Lung (tissue), 12 donors: ENCODE results near the gene CDH4. TPM values are rescaled to one million over a fixed set of nuclear protein-coding genes. Genes with fewer than 3 reads are reported as not detected.

Experiments
- ATAC-seq: fragments of 200-7000 bp; cut with Tn5 transposase; one replicate; pipeline ENCODE4 v1.9.1; 2020; ENCODE audit warnings: moderate number of reproducible peaks; ENCODE audit not compliant: insufficient read depth, low FRiP score
- DNase-seq, 3 donors: peaks; one replicate each; pipeline ENCODE4 v3.0.0-alpha.2; 2013 to 2017
- H3K27ac ChIP-seq, 2 donors: one replicate each; pipeline ENCODE4 v1.5.1; 2013; ENCODE audit warnings: mild to moderate bottlenecking in 2 of 2, moderate library complexity in 2 of 2, control low read depth in 1 of 2, inconsistent platforms in 1 of 2, low read depth in 1 of 2, low read length in 1 of 2
- H3K27me3 ChIP-seq, 3 donors: one replicate each; pipeline ENCODE4 v1.5.1; 2013; ENCODE audit warnings: low read length in 2 of 3; ENCODE audit not compliant: control insufficient read depth in 3 of 3, insufficient read depth in 3 of 3
- H3K36me3 ChIP-seq, 4 donors: one replicate each; pipeline ENCODE4 v1.5.1; 2013; ENCODE audit warnings: low read length in 4 of 4, mild to moderate bottlenecking in 1 of 4, moderate library complexity in 1 of 4; ENCODE audit not compliant: control insufficient read depth in 4 of 4, insufficient read depth in 4 of 4
- H3K4me1 ChIP-seq, 5 donors: one replicate each; pipeline ENCODE4 v1.5.1; 2013; ENCODE audit warnings: low read length in 5 of 5, mild to moderate bottlenecking in 2 of 5, moderate library complexity in 1 of 5; ENCODE audit not compliant: control insufficient read depth in 5 of 5, insufficient read depth in 5 of 5
- H3K4me3 ChIP-seq: one replicate; pipeline ENCODE4 v1.5.1; 2013; ENCODE audit warnings: mild to moderate bottlenecking, control low read depth, moderate library complexity
- H3K9ac ChIP-seq, 2 donors: one replicate each; pipeline ENCODE4 v1.5.1; 2013; ENCODE audit warnings: low read length in 2 of 2, control low read depth in 1 of 2; ENCODE audit not compliant: insufficient read depth in 1 of 2
- H3K9me3 ChIP-seq, 4 donors: one replicate each; pipeline ENCODE4 v1.5.1; 2013; ENCODE audit warnings: low read length in 3 of 4, mild to moderate bottlenecking in 1 of 4, moderate library complexity in 1 of 4; ENCODE audit not compliant: control insufficient read depth in 4 of 4, insufficient read depth in 3 of 4
- CTCF ChIP-seq: IDR thresholded peaks from 2 replicates; pipeline ENCODE4 v1.5.1; 2012; ENCODE audit warnings: mild to moderate bottlenecking; ENCODE audit errors: control extremely low read depth, extremely low read depth
- WGBS, 2 donors: extraction: QIAGEN DNeasy Blood & Tissue Kit; methylation state at CpG; one replicate each; pipeline ENCODE4 v1.1.7; 2013; 5-methylcytosine and 5-hydroxymethylcytosine counted together
- polyA plus RNA-seq, 2 donors: library from polyadenylated mRNA; stranded (reverse); fragments of 200-250 nt; gene quantifications; one replicate each; pipeline ENCODE4 v1.2.1, GENCODE V29; 2013
- total RNA-seq, 2 donors: library from RNA; depleted of rRNA in 1 of 2; stranded (reverse); fragments of >200 nt in 1 of 2; gene quantifications; one replicate each; pipeline ENCODE4 v1.2.1, GENCODE V29; 2014 to 2021
- donor health status: control.
- donor health status: control.
- donor health status: Bipolar disorder and iron deficiency.
- donor health status: healthy.
- donor health status: DM: yes; HTN: yes; CAD: no.

CDH4 gene
- total and polyA plus RNA-seq, 4 donors: 0.10 to 2.1 (median 0.34) TPM

- Histone ChIP-seq H3K4me1 (no peaks in the 10 kb centered on the region), H3K9me3 (no peaks in the 10 kb centered on the region), H3K36me3 (no peaks in the 10 kb centered on the region), H3K4me3 (no peak overlapping the region), H3K27me3 (peaks cover 0 to 6% (median 0%) of the 10 kb centered on the region in 3 donors), H3K27ac (no peak overlapping the region), H3K9ac (no peak overlapping the region)
- no peak for TF ChIP-seq CTCF
- WGBS, 2 donors: 70 to 77% methylated on average over 14 of the region's 14 CpGs
- DNase-seq (no peak), ATAC-seq (no peak)
These were observed 631.9 kb downstream of the CDH4 start for GRCh38 chr20:61883857-61884393.

GRCh38 chr20:61884571-61885389, 632.7 kb downstream of the CDH4 start:
- no peaks in the 10 kb centered on the region for H3K9me3 ChIP-seq

GRCh38 chr20:61885759-61886715, 634.0 kb downstream of the CDH4 start:
- H3K27ac ChIP-seq: no peak overlapping the region
- no peaks in the 10 kb centered on the region for H3K9me3 ChIP-seq
- no peaks in the 10 kb centered on the region for H3K36me3 ChIP-seq
- DNase-seq: no peak
- 80 to 85% methylated on average over 21 of the region's 21 CpGs for WGBS, 2 donors
- H3K4me3 ChIP-seq: no peak overlapping the region
- no peak overlapping the region for H3K9ac ChIP-seq
- peaks cover 0 to 6% (median 0%) of the 10 kb centered on the region in 3 donors for H3K27me3 ChIP-seq
- no peaks in the 10 kb centered on the region for H3K4me1 ChIP-seq
- ATAC-seq: no peak
- TF ChIP-seq CTCF: no peak

More at GRCh38 chr20:61884571-61885389, 632.7 kb downstream of the CDH4 start:
- WGBS, 2 donors: 77 to 85% methylated on average over 25 of the region's 25 CpGs
- H3K9ac ChIP-seq: no peak overlapping the region
- no peak for TF ChIP-seq CTCF
- no peaks in the 10 kb centered on the region for H3K4me1 ChIP-seq
- peaks cover 0 to 6% (median 0%) of the 10 kb centered on the region in 3 donors for H3K27me3 ChIP-seq
- no peaks in the 10 kb centered on the region for H3K36me3 ChIP-seq
- ATAC-seq (no peak), DNase-seq (no peak)
- H3K4me3 ChIP-seq: no peak overlapping the region
- H3K27ac ChIP-seq: no peak overlapping the region
